Measurements from ENCODE around the gene KCNMB2. TPM values are rescaled to one million over a fixed set of nuclear protein-coding genes. Genes with fewer than 3 reads are reported as not detected.

The KCNMB2 gene
- total RNA-seq, 1 experiment from 2014 or later = not detected

DNA sequence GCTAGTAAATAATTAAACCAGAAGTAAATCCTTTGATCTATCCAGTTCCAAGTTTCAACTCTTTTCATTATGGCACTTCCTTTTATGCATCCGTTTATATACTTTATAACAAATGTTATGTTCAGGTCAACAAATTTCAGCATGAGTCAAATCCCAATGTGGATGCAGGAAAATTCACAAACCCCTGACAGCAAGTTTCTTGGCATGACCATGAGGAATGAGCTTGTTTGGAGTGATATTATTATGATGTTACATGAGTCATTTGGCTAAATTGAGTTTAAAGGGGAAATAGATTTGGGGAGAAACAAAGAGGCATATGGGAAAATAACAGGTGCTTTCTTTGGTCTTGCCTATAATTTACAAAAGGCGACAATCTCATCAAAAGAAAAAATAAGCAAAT is 32.1 kb upstream of the KCNMB2 start:
- H3K27ac ChIP-seq (ENCODE audit: low read depth, low read length, poor library complexity, severe bottlenecking) = no peak overlapping the region

DNA sequence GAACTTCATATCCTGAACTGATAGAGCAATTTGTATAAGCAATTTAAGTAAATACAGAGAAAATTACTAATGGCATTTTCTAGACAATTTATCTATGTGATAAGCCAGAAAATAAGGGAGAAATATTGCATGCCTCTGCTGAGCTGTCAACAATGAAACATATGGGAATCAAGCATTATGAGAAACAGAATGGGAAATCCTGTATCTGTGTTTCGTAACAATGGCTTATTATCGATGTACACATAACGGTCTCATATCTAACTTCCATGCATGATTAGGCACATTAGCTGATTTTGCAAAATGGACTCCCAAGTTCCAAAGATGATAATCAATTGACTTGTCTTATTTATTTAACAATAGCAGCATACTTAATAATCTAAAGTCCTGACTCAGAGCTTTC is 30.4 kb upstream of the KCNMB2 start:
- no TSS peak for BruUV-seq (replicated peaks)
- no peaks in the 10 kb centered on the region for H3K36me3 ChIP-seq (ENCODE audit: insufficient read depth, low read length, poor library complexity, severe bottlenecking)
- H3K27me3 ChIP-seq (replicated peaks; ENCODE audit: insufficient read depth, low read depth, low read length, poor library complexity) = no peaks in the 10 kb centered on the region
- DNase-seq (ENCODE audit: low spot score) = no peak
- no peak overlapping the region for H3K27ac ChIP-seq (ENCODE audit: low read depth, low read length, poor library complexity, severe bottlenecking)
- intact Hi-C loops (cut with micrococcal nuclease; ENCODE audit: unreplicated experiment) = no loop called here
- no peaks in the 10 kb centered on the region for H3K4me1 ChIP-seq (ENCODE audit: insufficient read depth, low read length, poor library complexity, severe bottlenecking)
- no peak for TF ChIP-seq EZH2 (IDR thresholded peaks at IDR 0.05; ENCODE audit: borderline replicate concordance, low read depth, low read length, poor library complexity, severe bottlenecking)
- TF ChIP-seq, protein P1, sequence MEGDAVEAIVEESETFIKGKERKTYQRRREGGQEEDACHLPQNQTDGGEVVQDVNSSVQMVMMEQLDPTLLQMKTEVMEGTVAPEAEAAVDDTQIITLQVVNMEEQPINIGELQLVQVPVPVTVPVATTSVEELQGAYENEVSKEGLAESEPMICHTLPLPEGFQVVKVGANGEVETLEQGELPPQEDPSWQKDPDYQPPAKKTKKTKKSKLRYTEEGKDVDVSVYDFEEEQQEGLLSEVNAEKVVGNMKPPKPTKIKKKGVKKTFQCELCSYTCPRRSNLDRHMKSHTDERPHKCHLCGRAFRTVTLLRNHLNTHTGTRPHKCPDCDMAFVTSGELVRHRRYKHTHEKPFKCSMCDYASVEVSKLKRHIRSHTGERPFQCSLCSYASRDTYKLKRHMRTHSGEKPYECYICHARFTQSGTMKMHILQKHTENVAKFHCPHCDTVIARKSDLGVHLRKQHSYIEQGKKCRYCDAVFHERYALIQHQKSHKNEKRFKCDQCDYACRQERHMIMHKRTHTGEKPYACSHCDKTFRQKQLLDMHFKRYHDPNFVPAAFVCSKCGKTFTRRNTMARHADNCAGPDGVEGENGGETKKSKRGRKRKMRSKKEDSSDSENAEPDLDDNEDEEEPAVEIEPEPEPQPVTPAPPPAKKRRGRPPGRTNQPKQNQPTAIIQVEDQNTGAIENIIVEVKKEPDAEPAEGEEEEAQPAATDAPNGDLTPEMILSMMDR (conservative IDR thresholded peaks at IDR 0.05; ENCODE audit: low read depth, low read length) = no peak
- H3K9me3 ChIP-seq (ENCODE audit: low read depth, low read length, poor library complexity, severe bottlenecking) = no peaks in the 10 kb centered on the region
- no peak overlapping the region for H3K4me3 ChIP-seq (ENCODE audit: low read depth, low read length, poor library complexity, severe bottlenecking)
- ChIA-PET POLR2A (ENCODE audit: low non-redundant PET) (no interaction called here), CTCF (no interaction called here)

More for the DNA sequence above, 32.1 kb upstream of the KCNMB2 start:
- POLR2A ChIA-PET (ENCODE audit: low non-redundant PET) = no interaction called here
- DNase-seq (ENCODE audit: low spot score) = no peak
- TF ChIP-seq, protein P1 (conservative IDR thresholded peaks at IDR 0.05; ENCODE audit: low read depth, low read length) = no peak
- no peak for TF ChIP-seq EZH2 (IDR thresholded peaks at IDR 0.05; ENCODE audit: borderline replicate concordance, low read depth, low read length, poor library complexity, severe bottlenecking)
- intact Hi-C loops (cut with micrococcal nuclease; ENCODE audit: unreplicated experiment) = no loop called here
- no peak overlapping the region for H3K4me3 ChIP-seq (ENCODE audit: low read depth, low read length, poor library complexity, severe bottlenecking)
- H3K4me1 ChIP-seq (ENCODE audit: insufficient read depth, low read length, poor library complexity, severe bottlenecking) = no peaks in the 10 kb centered on the region
- CTCF ChIA-PET = no interaction called here
- no peaks in the 10 kb centered on the region for H3K9me3 ChIP-seq (ENCODE audit: low read depth, low read length, poor library complexity, severe bottlenecking)
- no peaks in the 10 kb centered on the region for H3K27me3 ChIP-seq (replicated peaks; ENCODE audit: insufficient read depth, low read depth, low read length, poor library complexity)
- no peaks in the 10 kb centered on the region for H3K36me3 ChIP-seq (ENCODE audit: insufficient read depth, low read length, poor library complexity, severe bottlenecking)
- BruUV-seq (replicated peaks) = no TSS peak

DNA sequence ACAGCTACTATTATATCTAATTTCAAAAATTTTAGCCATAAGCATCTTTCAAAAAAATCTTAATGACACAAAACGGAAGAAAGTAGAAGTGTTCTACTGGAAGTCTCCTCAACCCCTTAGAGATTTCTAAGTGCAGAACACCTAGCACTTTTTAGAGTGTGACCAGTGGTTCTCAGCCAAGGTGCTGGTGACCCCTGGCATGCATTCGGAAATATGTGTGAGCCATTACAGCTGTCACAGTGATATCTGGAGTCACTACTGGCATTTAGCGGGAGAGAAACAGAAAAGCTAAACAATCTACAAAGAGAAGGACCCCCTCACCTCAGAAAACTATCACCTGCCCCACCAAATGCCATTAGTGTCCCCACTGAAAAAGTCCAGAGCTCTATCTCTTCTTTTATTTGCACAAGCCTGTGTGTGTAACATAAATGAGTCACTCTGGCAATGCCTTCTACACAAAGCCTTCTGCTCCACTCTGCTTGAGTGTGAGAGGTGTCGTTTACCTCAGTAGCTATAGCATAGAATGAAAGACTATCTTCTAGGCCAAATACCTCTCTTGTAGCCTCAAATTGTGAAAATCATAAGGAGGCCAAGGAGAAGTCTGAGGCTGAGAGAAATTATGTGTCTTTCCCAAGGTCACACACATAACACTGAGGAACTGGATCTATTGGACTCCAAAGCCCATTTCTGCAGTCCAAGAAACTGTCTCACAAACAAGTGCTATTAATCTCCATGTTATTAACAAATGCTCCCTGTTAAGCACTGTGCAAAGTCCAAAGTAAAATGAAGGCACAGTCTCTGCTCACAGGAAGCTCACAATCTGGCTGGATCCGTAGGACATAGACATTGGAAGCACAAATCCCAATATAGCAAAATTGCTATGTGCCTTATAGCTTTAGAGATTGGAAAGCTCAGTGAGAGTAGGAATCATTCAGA is 28.5 kb upstream of the KCNMB2 start:
- BruUV-seq (replicated peaks) = no TSS peak
- H3K27me3 ChIP-seq (replicated peaks; ENCODE audit: insufficient read depth, low read depth, low read length, poor library complexity) = no peaks in the 10 kb centered on the region
- TF ChIP-seq, protein P1 (conservative IDR thresholded peaks at IDR 0.05; ENCODE audit: low read depth, low read length) = no peak
- DNase-seq (ENCODE audit: low spot score) = no peak
- no peak overlapping the region for H3K4me3 ChIP-seq (ENCODE audit: low read depth, low read length, poor library complexity, severe bottlenecking)
- no peaks in the 10 kb centered on the region for H3K4me1 ChIP-seq (ENCODE audit: insufficient read depth, low read length, poor library complexity, severe bottlenecking)
- no peaks in the 10 kb centered on the region for H3K9me3 ChIP-seq (ENCODE audit: low read depth, low read length, poor library complexity, severe bottlenecking)
- ChIA-PET CTCF (no interaction called here), POLR2A (ENCODE audit: low non-redundant PET) (no interaction called here)
- no peak overlapping the region for H3K27ac ChIP-seq (ENCODE audit: low read depth, low read length, poor library complexity, severe bottlenecking)
- intact Hi-C loops (cut with micrococcal nuclease; ENCODE audit: unreplicated experiment) = no loop called here
- no peaks in the 10 kb centered on the region for H3K36me3 ChIP-seq (ENCODE audit: insufficient read depth, low read length, poor library complexity, severe bottlenecking)
